Skeletal muscle satellite cell (primary cell): ENCODE measurements around the gene ZNF267. TPM values are rescaled to one million over a fixed set of nuclear protein-coding genes. Genes with fewer than 3 reads are reported as not detected.
"Not testable (repeated sequence)": the region's sequence is repeated elsewhere in the genome, so short reads cannot be mapped to it uniquely, and the experiment has no call there.

Experiments used
- H3K27me3 ChIP-seq: 2 replicates; pipeline ENCODE4 v1.7.0; 2013; ENCODE audit warnings: low read length; ENCODE audit not compliant: control insufficient read depth, insufficient read depth
- H3K36me3 ChIP-seq: 2 replicates; pipeline ENCODE4 v1.7.0; 2013; ENCODE audit warnings: mild to moderate bottlenecking, control low read depth, low read length; ENCODE audit not compliant: insufficient read depth
- H3K4me1 ChIP-seq: 2 replicates; pipeline ENCODE4 v1.7.0; 2013; ENCODE audit warnings: low read length; ENCODE audit not compliant: control insufficient read depth, insufficient read depth
- H3K4me2 ChIP-seq: 2 replicates; pipeline ENCODE4 v1.7.0; 2013; ENCODE audit warnings: mild to moderate bottlenecking, low read length
- H3K4me3 ChIP-seq: 2 replicates; pipeline ENCODE4 v1.7.0; 2013; ENCODE audit warnings: low read length
- H3K9ac ChIP-seq: 2 replicates; pipeline ENCODE4 v1.7.0; 2013; ENCODE audit warnings: mild to moderate bottlenecking, low read depth, low read length, moderate library complexity
- H3K9me3 ChIP-seq: replicated peaks from 2 replicates; pipeline ENCODE4 v1.7.0; 2013; ENCODE audit warnings: mild to moderate bottlenecking, control low read depth, low read length
- total RNA-seq: library from RNA; depleted of rRNA; stranded (reverse); fragments of >200 nt; gene quantifications from 2 replicates; pipeline ENCODE4 v1.2.3, GENCODE V29; 2012; rRNA removed

The ZNF267 gene
- 15.2 and 17.9 TPM in 2 replicates for total RNA-seq

DNA sequence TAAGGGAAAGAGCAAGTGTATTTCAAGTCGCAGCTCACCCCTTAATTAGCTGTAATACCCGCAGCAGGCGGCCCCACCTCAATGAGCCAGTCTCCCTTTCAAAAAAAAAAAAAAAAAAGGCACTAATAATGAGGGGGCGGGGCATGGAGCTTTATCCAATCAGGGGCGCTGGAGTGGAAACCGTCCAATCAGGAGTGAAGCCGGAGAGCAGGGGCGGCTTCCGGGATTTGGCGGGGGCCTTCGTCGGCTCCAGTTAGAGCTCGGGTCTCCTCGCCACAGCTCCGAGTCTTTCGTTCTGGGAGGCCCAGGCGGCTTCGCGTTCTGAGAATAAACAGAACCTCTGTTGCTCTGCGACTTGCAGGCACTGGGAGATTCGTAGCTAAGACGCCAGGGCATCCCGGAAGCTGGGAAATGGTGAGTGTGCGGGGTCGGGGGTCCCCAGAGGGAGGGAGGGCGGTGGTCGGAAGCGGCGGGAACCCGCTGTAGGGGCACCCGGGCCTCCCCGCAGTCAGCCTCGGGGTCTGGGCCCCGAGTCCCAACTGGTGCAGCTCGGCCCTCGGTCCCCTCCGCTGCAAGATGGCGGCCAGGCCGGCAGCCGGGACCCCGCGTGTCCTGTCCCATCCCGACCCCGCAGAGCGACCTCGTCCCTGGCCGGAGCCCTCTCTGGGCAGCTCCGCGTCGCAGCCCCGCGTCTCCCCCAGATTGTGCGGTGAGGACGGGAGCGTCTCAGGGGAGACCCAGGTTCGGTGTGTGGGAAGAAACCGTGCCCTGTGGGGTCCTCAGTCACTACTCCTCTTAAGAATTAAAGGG, at the start of gene ZNF267:
Gene ZNF267, plus strand, starts transcription at position 252 of the 810 bp plus-strand sequence. Its CDS starts 160 bp downstream, at position 412.
- peaks cover 11% of the 10 kb centered on the region for H3K36me3 ChIP-seq
- H3K9ac ChIP-seq: peak within 1 kb of the TSS; percentile 99
- H3K27me3 ChIP-seq: no peaks in the 10 kb centered on the region
- H3K9me3 ChIP-seq: no peaks in the 10 kb centered on the region
- peak within 1 kb of the TSS; percentile 90 for H3K4me2 ChIP-seq
- H3K4me1 ChIP-seq: peaks cover 43% of the 10 kb centered on the region
- H3K4me3 ChIP-seq: peak within 1 kb of the TSS; percentile 98

DNA sequence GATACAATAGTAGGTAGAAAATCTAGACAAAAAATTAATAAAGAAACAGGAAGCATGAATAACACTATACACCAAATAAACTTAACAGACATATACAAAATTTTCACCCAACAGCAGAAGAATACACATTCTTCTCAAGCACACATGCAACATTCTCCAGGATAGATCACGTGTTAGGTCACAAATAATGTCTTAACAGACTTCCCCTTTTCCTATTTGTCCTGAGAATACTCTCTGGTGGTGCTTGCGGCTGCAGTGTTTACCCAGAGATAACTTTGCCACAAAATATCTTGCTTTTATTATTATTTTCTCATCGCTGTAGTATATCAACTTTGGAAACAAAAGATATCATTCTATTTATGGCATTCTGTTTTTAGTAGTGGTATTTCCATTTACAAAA, 40.6 kb upstream of the ZNF267 start:
- no peak overlapping the region for H3K4me3 ChIP-seq
- H3K4me2 ChIP-seq: no peak overlapping the region
- no peaks in the 10 kb centered on the region for H3K27me3 ChIP-seq
- H3K9ac ChIP-seq: no peak overlapping the region
- H3K9me3 ChIP-seq: no peaks in the 10 kb centered on the region
- H3K36me3 ChIP-seq: no peaks in the 10 kb centered on the region
- H3K4me1 ChIP-seq: no peaks in the 10 kb centered on the region

DNA sequence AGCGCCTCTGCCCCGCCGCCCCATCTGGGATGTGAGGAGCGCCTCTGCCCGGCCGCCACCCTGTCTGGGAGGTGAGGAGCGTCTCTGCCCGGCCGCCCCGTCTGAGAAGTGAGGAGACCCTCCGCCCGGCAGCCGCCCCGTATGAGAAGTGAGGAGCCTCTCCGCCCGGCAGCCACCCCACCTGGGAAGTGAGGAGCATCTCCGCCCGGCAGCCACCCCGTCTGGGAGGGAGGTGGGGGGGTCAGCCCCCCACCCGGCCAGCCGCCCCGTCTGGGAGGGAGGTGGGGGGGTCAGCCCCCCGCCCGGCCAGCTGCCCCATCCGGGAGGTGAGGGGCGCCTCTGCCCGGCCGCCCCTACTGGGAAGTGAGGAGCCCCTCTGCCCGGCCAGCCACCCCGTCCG, 37.2 kb upstream of the ZNF267 start:
- H3K4me2 ChIP-seq, H3K9ac ChIP-seq, H3K4me1 ChIP-seq, H3K9me3 ChIP-seq, H3K27me3 ChIP-seq, H3K4me3 ChIP-seq, H3K36me3 ChIP-seq: not testable (repeated sequence)

DNA sequence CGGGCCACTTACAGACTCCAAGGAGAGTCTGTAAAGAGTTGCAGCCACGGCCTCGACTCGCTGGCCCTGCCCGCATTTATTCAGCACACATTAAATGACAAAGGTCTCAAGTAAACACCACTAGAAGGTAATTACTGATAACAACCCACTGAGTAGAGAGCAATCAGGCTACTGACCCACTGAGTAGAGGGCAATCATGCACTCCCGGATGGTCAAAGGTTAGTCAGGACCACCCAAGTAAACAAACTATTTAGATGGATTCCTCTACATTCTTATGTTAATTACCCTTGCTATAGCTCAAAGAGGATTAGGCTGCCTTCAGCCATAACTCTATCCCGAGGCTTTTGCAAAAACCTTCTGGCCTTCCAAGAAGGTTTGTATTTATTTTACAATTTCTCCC, 30.7 kb upstream of the ZNF267 start:
- Histone ChIP-seq H3K9ac (no peak overlapping the region), H3K4me3 (no peak overlapping the region), H3K4me1 (no peaks in the 10 kb centered on the region), H3K9me3 (no peaks in the 10 kb centered on the region), H3K27me3 (no peaks in the 10 kb centered on the region), H3K4me2 (no peak overlapping the region), H3K36me3 (no peaks in the 10 kb centered on the region)

DNA sequence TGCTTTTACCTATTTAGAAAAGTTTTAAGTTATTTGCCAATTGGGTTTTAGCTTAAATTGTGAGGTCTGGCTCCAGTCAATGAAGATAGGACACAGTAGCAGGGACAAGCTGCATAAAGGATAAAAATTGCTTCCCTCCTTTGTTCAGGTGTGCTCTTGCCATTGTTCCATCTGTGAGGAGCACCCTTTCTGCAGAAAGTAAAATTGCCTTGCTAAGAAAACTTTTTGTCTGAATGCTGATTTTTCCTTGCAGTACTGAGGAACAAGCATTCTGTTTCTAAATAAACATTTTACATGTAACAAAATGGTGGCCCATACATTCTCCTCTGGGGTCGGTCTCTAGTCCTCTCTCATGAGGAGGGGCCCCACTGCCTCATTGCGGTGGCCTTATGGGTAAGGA, 25.0 kb upstream of the ZNF267 start:
- not testable (repeated sequence) for H3K9ac ChIP-seq, H3K27me3 ChIP-seq, H3K36me3 ChIP-seq, H3K4me1 ChIP-seq, H3K4me2 ChIP-seq, H3K9me3 ChIP-seq, H3K4me3 ChIP-seq

- Histone ChIP-seq H3K4me2 (no peak overlapping the region), H3K4me1 (no peaks in the 10 kb centered on the region), H3K9me3 (peaks cover 3% of the 10 kb centered on the region), H3K9ac (no peak overlapping the region), H3K36me3 (no peaks in the 10 kb centered on the region), H3K27me3 (no peaks in the 10 kb centered on the region), H3K4me3 (no peak overlapping the region)
Measured at GRCh38 chr16:31853291-31853690, 20.3 kb upstream of the ZNF267 start.

- Histone ChIP-seq H3K27me3 (peaks cover 27% of the 10 kb centered on the region), H3K36me3 (no peaks in the 10 kb centered on the region), H3K4me1 (no peaks in the 10 kb centered on the region), H3K4me3 (no peak overlapping the region), H3K4me2 (no peak overlapping the region), H3K9me3 (no peaks in the 10 kb centered on the region), H3K9ac (no peak overlapping the region)
Measured at GRCh38 chr16:31860508-31860907, 13.1 kb upstream of the ZNF267 start.

GRCh38 chr16:31861455-31861854, 12.2 kb upstream of the ZNF267 start:
- Histone ChIP-seq H3K9me3 (no peaks in the 10 kb centered on the region), H3K4me3 (no peak overlapping the region), H3K4me1 (no peaks in the 10 kb centered on the region), H3K27me3 (peaks cover 27% of the 10 kb centered on the region), H3K36me3 (no peaks in the 10 kb centered on the region), H3K9ac (no peak overlapping the region), H3K4me2 (no peak overlapping the region)

GRCh38 chr16:31862761-31863160, 10.8 kb upstream of the ZNF267 start:
- no peak overlapping the region for H3K4me2 ChIP-seq
- H3K36me3 ChIP-seq: no peaks in the 10 kb centered on the region
- H3K4me3 ChIP-seq: no peak overlapping the region
- peaks cover 27% of the 10 kb centered on the region for H3K27me3 ChIP-seq
- no peaks in the 10 kb centered on the region for H3K9me3 ChIP-seq
- H3K9ac ChIP-seq: no peak overlapping the region
- H3K4me1 ChIP-seq: no peaks in the 10 kb centered on the region

GRCh38 chr16:31868164-31868563, 5.4 kb upstream of the ZNF267 start:
- Histone ChIP-seq H3K4me3 (no peak overlapping the region), H3K4me2 (no peak overlapping the region), H3K36me3 (no peaks in the 10 kb centered on the region), H3K9me3 (no peaks in the 10 kb centered on the region), H3K27me3 (peaks cover 8% of the 10 kb centered on the region), H3K9ac (no peak overlapping the region), H3K4me1 (peaks cover 12% of the 10 kb centered on the region)

DNA sequence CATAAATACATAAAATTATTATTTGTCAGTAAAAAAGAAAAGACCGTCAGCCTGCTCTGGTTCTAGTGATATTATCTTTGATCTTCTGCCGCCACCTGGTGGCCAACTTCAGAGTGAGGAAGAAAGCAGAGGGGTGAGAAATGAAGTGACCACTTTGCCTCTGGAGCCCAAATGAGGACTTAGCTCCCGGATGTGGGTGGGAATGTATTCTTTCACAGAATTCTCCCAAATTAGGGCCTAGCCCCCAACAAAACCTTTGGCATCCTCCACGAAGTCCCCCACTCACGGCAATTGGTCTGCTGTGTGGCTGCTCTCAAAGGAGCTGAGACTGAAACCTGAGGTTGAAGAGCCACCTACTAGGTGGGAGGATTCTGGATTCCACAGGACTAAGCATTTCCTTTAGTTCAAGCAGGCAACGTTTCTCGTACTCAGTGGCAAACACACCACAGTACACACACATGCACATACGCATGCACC, 4.9 kb upstream of the ZNF267 start:
- Histone ChIP-seq H3K4me2 (peak overlapping the region; percentile 68), H3K4me3 (no peak overlapping the region), H3K9ac (peak overlapping the region; percentile 16), H3K36me3 (no peaks in the 10 kb centered on the region), H3K4me1 (peaks cover 12% of the 10 kb centered on the region), H3K9me3 (no peaks in the 10 kb centered on the region), H3K27me3 (peaks cover 8% of the 10 kb centered on the region)
